ENCODE data around the gene COL1A2.

The COL1A2 gene

DNA sequence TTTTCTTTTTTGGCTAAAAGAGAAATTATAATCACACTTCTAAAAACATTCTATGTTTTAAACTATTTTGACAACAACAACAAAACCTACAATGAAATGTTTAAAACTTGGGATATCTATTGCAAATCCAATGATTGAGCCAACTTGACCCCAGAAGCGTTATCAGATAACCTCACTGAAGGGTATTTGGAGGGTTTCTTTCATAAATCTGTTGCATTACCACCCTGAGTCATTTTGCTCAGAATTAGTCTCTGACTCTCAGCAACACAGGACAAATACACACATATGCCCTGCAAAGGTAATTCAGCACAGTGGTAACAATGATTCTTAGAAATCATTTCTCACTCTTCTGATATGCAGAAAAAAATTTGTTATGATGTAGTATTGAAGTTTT is 2.3 kb upstream of the COL1A2 start:
- H3K36me3 ChIP-seq (ENCODE audit: insufficient read depth, low read length): no peaks in the 10 kb centered on the region
- H3K27me3 ChIP-seq (ENCODE audit: insufficient read depth, low read length, poor library complexity, severe bottlenecking): no peaks in the 10 kb centered on the region
- no peaks in the 10 kb centered on the region for H3K4me1 ChIP-seq (ENCODE audit: insufficient read depth, low read length, poor library complexity, severe bottlenecking)
- H4K20me1 ChIP-seq (ENCODE audit: insufficient read depth, low read length, poor library complexity, severe bottlenecking): no peaks in the 10 kb centered on the region
- H3K4me3 ChIP-seq (ENCODE audit: low read length, poor library complexity, severe bottlenecking): no peak overlapping the region
- no peaks in the 10 kb centered on the region for H3K9me2 ChIP-seq (replicated peaks; ENCODE audit: low read depth, low read length)
- H3K9ac ChIP-seq (ENCODE audit: low read depth, low read length, poor library complexity, severe bottlenecking): no peak overlapping the region
- no peaks in the 10 kb centered on the region for H3K79me2 ChIP-seq (ENCODE audit: insufficient read depth, low read length)
- no peaks in the 10 kb centered on the region for H3F3A ChIP-seq (ENCODE audit: low read depth)
- no peak overlapping the region for H3K4me2 ChIP-seq (ENCODE audit: low read depth, low read length, poor library complexity, severe bottlenecking)
- H2AFZ ChIP-seq (ENCODE audit: low read length): no peak overlapping the region
- no peak for TF ChIP-seq EZH2phosphoT487 (IDR thresholded peaks at IDR 0.05; ENCODE audit: borderline replicate concordance)
- TF ChIP-seq, protein P1, sequence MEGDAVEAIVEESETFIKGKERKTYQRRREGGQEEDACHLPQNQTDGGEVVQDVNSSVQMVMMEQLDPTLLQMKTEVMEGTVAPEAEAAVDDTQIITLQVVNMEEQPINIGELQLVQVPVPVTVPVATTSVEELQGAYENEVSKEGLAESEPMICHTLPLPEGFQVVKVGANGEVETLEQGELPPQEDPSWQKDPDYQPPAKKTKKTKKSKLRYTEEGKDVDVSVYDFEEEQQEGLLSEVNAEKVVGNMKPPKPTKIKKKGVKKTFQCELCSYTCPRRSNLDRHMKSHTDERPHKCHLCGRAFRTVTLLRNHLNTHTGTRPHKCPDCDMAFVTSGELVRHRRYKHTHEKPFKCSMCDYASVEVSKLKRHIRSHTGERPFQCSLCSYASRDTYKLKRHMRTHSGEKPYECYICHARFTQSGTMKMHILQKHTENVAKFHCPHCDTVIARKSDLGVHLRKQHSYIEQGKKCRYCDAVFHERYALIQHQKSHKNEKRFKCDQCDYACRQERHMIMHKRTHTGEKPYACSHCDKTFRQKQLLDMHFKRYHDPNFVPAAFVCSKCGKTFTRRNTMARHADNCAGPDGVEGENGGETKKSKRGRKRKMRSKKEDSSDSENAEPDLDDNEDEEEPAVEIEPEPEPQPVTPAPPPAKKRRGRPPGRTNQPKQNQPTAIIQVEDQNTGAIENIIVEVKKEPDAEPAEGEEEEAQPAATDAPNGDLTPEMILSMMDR (conservative IDR thresholded peaks at IDR 0.05; ENCODE audit: low read length): no peak
- H3K9me3 ChIP-seq (ENCODE audit: insufficient read depth, low read depth, low read length): no peaks in the 10 kb centered on the region

DNA sequence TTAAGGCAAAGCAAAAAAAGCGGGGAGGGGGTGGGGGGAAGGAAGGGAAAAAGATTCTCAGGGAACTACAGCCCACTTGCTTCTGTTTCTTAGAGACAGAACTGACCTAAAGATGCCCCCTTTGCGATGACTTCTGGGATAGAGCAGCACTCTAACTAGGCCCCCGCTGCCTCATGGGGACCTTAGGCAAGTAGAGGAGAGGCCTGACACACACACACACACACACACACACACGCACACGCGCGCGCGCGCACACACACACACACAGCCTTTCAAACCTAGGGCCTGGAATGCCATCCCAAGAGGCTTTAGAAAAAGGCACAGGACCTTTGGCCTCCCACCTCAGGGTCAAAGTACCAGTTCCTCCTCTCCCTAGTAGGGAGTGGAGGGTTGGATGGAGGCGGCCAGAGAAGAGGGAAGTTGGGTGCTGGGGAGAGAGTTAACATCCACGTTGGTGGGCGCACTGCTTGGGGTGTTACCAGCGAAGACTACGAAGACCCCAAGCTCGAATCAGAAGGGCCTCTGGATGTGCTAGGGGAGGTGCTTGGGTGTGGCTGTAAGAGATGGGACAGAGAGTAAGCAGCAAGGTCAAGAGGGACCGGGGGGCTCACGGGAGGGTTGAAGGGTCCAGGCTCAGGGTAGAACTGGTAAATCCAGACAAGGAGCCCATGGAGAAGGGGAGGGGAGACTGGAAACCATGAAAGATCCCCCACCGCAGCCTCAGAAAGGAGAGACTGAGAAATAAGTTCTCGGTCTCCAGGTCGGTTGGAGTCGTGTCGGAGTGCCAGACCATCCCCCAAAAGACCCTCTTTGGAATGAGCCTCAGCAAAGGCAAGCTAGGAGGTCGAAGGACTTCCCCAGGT is 1.2 kb upstream of the COL1A2 start:
- Histone ChIP-seq H3K27me3 (ENCODE audit: insufficient read depth, low read length, poor library complexity, severe bottlenecking) (no peaks in the 10 kb centered on the region), H2AFZ (ENCODE audit: low read length) (no peak overlapping the region), H3K4me1 (ENCODE audit: insufficient read depth, low read length, poor library complexity, severe bottlenecking) (no peaks in the 10 kb centered on the region), H3F3A (ENCODE audit: low read depth) (no peaks in the 10 kb centered on the region), H3K9ac (ENCODE audit: low read depth, low read length, poor library complexity, severe bottlenecking) (no peak overlapping the region), H3K36me3 (ENCODE audit: insufficient read depth, low read length) (no peaks in the 10 kb centered on the region), H4K20me1 (ENCODE audit: insufficient read depth, low read length, poor library complexity, severe bottlenecking) (no peaks in the 10 kb centered on the region), H3K4me3 (ENCODE audit: low read length, poor library complexity, severe bottlenecking) (no peak overlapping the region), H3K4me2 (ENCODE audit: low read depth, low read length, poor library complexity, severe bottlenecking) (no peak overlapping the region), H3K79me2 (ENCODE audit: insufficient read depth, low read length) (no peaks in the 10 kb centered on the region), H3K9me3 (ENCODE audit: insufficient read depth, low read depth, low read length) (no peaks in the 10 kb centered on the region), H3K9me2 (replicated peaks; ENCODE audit: low read depth, low read length) (no peaks in the 10 kb centered on the region)
- TF ChIP-seq EZH2phosphoT487 (IDR thresholded peaks at IDR 0.05; ENCODE audit: borderline replicate concordance): no peak
- TF ChIP-seq, protein P1 (conservative IDR thresholded peaks at IDR 0.05; ENCODE audit: low read length): no peak

DNA sequence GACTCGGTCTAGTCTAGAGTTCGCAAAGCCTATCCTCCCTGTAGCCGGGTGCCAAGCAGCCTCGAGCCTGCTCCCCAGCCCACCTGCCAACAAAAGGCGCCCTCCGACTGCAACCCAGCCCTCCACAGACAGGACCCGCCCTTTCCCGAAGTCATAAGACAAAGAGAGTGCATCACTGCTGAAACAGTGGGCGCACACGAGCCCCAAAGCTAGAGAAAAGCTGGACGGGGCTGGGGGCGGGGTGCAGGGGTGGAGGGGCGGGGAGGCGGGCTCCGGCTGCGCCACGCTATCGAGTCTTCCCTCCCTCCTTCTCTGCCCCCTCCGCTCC is 622 bp upstream of the COL1A2 start:
- H3K9ac ChIP-seq (ENCODE audit: low read depth, low read length, poor library complexity, severe bottlenecking): no peak overlapping the region

More for the DNA sequence above, 622 bp upstream of the COL1A2 start:
- Histone ChIP-seq H3K79me2 (ENCODE audit: insufficient read depth, low read length) (no peaks in the 10 kb centered on the region), H3K9me2 (replicated peaks; ENCODE audit: low read depth, low read length) (no peaks in the 10 kb centered on the region), H3K27me3 (ENCODE audit: insufficient read depth, low read length, poor library complexity, severe bottlenecking) (no peaks in the 10 kb centered on the region), H3K9me3 (ENCODE audit: insufficient read depth, low read depth, low read length) (no peaks in the 10 kb centered on the region), H2AFZ (ENCODE audit: low read length) (no peak overlapping the region), H3F3A (ENCODE audit: low read depth) (no peaks in the 10 kb centered on the region), H3K4me2 (ENCODE audit: low read depth, low read length, poor library complexity, severe bottlenecking) (no peak overlapping the region), H3K4me3 (ENCODE audit: low read length, poor library complexity, severe bottlenecking) (no peak overlapping the region), H4K20me1 (ENCODE audit: insufficient read depth, low read length, poor library complexity, severe bottlenecking) (no peaks in the 10 kb centered on the region), H3K36me3 (ENCODE audit: insufficient read depth, low read length) (no peaks in the 10 kb centered on the region), H3K4me1 (ENCODE audit: insufficient read depth, low read length, poor library complexity, severe bottlenecking) (no peaks in the 10 kb centered on the region)
- TF ChIP-seq EZH2phosphoT487 (IDR thresholded peaks at IDR 0.05; ENCODE audit: borderline replicate concordance): no peak
- TF ChIP-seq, protein P1 (conservative IDR thresholded peaks at IDR 0.05; ENCODE audit: low read length): no peak
